Stimulated activated CD4-positive, alpha-beta T cell treated with anti-CD3 and anti-CD28 coated beads, Interleukin-12 subunit alpha, Interleukin-12 subunit beta, amount 100 ng/mL, for 24 hours (primary cell): ENCODE measurements around the gene PKHD1.
"Not testable (repeated sequence)": the region's sequence is repeated elsewhere in the genome, so short reads cannot be mapped to it uniquely, and the experiment has no call there.

ENCODE experiments used
- DNase-seq, 2 experiments: peaks; one replicate each; pipeline ENCODE4 v3.0.0-alpha.2; 2020; ENCODE audit warnings: low read depth in 2 of 2

Gene PKHD1

DNA sequence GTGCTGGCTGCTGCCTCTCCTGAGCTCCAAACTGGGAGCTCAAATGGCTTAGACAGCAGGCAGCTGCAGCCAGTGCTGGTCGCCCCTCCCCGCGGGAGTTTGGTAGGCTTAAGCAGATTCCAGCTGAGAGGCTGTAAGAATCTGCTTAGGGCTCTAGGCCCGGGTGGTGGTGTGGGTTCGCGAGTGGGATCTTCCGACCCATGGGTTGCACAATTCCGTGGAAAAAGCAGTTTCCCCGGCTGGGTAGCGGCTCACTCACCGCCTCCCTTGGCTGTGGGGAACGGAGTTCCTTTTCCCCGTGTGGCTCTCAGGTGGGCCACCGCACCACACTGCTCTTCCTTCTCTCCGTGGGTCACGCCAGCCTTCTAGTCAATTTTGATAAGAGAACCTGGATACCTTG, 232.5 kb downstream of the PKHD1 start:
- DNase-seq = no peak

DNA sequence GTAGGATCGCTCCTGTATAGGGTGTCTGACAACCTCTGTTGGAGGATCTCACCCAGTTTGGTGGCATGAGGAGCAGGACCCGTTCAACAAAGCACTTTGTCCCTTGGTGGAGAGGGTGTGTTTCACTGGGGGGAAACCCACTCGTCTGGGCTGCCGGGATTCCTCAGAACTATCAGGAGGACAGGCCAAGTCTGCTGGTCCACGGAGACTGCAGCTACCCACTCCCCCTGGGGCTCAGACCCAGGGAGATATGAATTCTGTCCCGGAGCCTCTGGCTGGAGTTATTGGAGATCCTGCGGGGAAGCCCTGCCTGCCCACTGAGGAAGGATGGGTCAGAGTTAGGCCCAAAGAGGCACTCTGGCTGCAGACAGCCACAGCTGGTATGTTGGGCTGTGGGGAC, 233.1 kb downstream of the PKHD1 start:
- DNase-seq = no peak

DNA sequence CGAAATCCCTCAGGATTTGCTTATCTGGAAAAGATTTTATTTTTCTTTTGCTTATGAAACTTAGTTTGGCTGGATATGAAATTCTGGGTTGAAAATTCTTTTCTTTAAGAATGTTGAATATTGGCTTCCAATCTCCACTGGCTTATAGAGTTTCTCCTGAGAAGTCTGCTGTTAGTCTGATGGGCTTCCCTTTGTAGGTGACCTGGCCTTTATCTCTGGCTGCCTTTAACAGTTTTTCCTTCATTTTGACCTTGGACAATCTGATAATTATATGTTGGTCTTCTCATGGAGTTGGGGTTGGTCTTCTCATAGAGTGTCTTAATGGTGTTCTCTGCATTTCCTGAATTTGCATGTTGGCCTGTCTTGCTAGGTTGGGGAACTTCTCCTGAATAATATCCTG, 234.3 kb downstream of the PKHD1 start:
- DNase-seq = not testable (repeated sequence)

DNA sequence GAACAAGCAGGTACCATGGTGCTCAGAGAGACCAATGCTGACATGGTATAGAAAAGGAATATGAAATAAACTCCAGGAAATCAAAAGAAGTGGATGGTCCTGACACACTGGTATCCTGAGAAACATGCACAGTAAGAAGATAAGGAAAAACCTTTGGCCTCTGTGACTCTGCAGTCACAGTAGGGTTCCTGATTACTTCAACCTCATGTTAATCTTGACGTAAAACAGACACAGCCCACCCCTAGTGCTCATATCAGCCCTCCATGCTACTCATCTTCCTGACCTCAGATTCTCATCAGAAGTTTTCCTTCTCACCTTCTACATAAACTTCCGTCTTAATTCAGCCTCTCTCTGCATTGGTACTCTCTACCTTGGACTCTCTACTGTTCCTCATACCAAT, 240.9 kb downstream of the PKHD1 start:
- DNase-seq = no peak

DNA sequence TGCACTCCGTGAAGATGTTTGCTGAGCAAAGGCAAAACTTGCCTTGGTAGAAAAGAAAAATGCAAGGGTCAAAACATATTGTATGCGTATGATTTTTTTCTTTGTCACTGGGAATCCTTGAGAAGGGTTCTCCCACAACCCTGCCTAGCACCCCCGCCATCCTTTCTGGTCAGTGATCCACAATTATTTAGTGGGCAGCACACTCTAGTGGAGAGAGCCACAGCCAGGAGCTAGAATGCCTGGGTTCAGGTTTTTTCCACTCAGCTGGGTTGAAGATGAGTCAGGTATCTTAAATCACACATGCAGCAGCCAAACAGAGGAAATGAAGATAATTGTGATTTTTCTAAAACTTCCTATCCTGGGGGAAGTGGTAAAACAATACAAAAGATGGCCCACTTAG, 243.1 kb downstream of the PKHD1 start:
- DNase-seq = no peak

DNA sequence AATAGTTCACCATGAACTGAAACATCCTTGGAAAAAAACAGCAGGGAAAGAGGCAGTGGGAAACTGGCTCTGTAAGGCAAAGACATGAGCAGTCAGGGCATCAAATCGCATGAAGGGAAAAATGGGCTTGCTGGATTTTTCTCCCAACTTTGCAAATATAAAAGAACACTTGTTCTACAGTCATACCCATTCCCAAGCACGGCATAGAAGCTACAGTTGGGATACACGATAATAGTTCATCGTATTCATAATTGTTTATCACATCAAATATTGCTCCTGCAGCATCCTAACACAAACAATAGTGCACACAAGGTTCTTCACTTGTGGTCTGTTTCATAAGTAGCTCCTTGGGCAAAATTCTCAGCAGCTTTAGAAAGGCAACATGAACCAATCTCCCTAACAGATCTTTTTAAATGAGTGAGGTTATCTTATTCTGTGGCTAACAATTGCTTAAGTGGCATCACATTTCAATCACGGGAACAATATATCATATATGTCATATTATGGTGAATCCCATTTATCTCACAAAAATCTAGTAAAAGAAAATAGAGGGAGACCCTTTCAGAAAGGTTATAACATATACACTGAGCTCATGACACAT, 243.9 kb downstream of the PKHD1 start:
- DNase-seq = no peak

DNA sequence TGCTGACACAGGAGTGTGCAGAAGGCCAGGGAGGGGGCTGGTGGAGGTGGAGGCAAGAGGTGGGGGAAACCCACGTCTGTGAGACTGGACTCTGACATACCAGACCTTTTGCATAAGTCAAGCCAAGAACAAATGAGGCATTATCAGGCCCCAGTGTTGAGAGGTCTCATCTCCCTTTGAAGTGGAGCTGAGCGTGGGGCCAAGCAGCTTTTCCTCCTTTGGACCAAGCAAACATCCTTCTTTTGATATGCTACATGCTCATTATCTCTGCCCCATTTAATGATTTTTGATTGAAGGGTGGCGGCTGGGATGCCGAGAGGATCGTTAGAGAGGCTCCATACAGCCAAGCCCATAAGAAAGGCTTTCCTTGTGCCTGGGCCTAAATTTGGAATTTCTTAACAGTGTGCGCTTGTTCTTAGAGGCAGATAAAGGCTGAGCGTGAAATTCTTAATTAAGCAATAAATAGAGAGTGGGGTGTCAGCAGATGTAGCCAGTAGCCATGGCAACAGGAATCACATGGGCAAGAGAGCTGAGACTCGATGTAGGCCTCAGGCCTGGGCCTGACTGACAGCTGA, 244.5 kb downstream of the PKHD1 start:
- DNase-seq = no peak

DNA sequence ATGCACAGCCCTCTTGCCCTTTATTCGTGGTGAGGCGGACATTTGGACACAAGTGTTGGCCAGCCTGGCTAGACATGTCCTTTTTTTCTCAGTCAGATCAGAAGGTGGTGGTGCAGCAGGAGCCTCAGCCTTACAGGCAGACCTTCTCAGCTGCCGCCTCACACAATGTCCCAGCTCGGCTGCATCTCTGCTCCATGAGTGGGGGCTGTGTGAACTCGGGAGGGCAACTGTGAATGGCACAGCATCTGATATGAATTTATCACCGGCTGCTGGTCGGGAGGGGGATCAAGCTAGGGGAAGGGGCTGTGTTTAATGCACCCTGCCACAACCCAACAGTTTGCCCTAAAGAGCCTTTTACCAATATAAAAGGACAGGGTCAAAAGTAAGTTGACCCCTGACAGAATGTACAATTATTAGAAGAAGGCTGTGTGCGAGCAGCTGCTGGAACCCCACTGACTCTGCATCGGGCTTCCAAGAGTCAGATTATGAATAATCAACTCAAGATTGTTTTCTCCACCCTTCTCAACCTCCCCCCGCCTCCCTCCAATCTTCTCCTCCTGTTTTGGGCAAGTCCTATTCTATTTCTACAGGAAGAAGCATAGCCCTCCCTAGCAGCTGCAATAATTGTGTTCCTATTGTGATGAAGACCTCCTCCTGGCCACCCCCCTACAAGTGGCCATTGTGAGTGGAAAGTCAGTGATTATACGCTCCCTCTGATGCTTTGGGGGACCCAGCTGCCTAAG, 245.2 kb downstream of the PKHD1 start:
- no peak for DNase-seq

DNA sequence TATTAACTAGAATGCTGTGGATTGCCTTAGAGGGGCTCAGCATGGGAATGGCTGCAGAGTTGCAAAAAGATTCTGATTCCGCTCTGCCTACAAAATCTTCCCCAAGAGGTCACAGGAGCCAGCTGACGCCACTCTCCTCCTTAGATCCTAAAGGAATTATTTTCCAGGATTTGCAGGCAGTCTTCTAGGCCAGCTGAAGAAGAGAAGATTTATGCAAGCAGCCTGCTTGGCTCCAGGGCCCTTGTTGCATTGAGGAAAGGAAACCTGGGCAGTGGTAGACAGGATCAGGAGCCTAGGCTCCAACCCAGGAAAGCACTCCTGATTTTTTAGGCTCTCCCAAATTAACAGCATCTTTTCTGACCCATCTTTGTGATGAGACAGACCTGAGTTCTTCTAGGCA, 245.8 kb downstream of the PKHD1 start:
- no peak for DNase-seq

DNA sequence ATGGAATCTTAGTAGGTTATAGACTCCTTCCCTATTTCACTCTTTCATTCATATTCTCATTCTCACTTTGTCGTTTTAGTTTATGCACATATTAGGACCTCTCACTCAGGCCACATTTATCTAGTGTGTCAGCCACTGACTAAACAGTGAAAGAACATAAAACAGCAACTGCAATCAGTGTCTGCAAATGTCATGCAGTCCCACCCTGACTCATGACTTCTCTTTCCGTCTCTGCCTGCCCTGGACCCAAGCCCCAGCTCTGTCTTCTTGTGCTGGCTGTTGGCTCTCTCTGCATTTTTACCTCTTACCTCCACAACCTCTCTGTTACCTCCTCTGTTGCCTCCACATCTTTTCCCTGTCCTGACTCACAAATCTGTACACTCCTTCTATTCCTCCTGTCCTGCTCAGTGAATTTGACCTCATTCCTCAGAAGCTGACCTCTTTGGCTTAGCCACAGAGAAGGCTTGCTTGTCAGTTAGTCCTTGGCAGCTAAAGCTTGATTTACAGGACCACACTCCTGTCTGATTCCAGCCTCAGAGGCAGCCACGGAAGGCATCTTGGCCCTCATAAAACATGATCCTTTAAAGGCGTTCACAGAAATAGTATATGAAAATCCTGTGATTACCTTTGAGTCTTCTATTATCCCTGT, 247.6 kb downstream of the PKHD1 start:
- no peak for DNase-seq

DNA sequence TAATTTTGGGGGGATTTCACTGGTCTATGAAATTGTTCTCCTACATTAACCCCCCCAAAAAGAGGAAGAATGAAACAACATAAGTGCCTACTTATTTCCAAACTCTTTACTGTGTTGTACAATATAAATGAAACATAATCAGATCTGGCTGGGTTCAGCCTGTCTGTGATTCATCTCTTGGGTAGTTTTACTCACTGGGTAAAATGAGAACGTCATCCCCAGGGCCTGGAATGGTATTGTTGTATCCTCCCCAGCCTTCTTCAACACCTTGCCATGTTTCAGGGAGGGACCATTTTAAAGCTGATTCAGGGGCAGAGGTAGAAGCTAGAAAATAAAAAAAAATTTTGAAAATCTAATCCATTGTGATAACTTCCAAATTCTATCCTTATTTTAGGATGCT, 256.7 kb downstream of the PKHD1 start:
- DNase-seq = no peak

DNA sequence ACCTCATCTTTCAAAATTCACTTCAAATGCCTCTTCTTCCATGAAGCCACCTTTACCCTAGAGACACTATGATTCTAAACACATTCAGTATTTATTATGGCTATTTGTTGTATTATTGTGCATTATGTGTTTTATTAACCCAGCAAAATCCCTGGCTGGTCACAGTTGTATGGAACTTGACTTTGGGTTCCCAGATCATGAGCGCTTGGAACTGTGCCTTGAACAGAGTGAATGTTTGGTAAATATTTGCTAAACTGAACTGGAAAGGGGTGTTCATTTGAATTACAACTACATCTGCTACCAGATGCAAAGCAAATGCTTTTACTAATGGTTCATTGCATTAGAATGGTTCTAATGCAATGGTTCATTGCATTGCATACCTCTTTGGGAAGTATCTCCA, 259.8 kb downstream of the PKHD1 start:
- no peak for DNase-seq

DNA sequence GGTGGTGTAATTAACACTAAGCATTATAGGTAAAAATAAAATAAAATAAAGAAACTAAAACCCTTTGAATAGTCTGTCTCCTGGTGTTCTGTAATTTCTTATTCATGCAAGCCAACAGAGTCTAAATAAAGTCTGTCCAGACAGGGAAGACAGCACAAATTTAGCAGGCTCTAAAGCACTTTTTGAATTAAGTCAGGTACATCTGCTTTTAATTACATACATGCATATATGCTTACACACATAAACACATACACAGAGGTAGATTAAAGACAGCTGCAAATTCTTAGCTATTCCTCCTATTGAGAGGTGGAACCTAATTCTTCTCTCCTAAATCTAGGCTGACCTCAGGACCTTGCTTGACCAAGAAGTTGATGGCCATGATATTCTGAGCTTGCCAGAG, 262.5 kb downstream of the PKHD1 start:
- no peak for DNase-seq

DNA sequence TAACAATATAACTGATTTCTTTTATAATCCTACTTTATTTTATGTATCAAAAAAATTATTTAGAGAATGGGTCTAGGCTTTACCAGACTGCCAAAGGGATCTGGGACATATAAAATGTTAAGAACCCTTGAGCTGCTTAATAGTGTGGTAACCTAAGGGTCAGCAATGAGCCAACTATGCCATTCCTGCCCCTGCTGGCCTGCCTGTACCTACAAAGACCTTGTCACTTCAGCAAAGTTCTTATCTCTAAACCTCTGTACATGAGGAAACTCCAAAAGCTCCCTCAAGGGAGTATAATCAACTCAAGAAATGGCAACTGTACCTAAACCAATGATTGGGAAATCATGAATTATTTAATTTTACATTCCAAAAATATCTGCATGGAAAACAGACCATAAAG, 266.9 kb downstream of the PKHD1 start:
- DNase-seq = no peak

DNA sequence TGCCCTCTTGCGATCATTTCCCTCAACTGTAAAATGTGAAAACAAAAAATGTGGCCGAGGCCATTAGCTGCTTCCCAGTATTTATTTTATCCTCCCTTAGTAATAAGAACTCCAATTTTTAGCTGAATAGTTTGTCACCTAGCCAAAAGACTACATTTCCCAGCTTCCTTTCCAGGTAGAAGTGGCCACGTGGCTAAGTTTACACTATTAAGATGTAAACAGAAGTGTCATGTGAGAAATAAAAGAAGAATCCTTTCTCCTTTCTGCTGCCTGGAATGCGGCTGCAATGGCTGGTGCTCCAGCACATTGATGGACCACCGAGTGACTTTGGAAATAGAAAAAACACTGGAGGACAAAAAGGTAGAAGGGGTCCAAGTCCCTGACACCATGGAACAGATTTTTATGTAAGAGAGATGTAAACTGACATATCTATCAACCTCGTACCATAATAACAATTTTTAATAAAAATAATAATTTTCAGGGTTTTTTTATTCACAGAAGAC, 268.8 kb downstream of the PKHD1 start:
- DNase-seq = no peak

DNA sequence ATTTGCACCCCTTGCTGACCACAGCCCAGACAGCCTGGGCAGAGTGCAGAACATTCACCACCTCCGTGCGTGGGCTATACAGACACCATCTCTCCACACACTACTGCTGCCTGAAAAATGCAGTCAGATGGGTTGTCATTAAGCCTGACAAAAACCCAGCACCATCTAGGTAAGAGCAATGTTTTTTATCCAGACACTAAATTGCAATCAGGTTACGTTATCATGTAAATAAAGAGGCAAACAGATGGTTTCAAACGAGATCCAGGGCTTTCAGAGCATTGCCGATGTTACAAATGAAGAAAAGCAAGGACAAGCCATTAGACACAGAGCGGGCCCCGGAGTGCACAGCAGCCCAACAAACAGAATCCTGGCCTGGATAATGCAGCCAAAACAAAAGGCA, 269.6 kb downstream of the PKHD1 start:
- no peak for DNase-seq

DNA sequence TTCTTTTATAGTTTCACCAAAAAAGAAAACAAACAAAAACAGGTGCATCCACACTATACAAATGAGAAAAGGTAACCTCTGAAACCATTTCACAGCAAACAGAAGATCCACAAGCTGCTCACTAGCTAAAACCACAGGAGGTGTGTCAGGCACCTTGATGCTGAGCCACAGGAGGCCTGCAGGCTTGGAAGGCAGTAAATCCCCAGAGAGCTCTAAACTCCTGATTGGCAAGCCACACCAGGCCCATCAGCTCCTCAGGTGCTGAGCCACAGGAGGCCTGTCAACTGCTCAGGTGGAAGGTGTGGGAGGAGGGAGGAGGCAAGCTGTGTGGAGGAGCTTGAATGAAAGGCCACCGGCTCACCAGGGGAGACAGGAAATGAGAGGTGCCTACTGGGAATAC, 273.0 kb downstream of the PKHD1 start:
- no peak for DNase-seq

DNA sequence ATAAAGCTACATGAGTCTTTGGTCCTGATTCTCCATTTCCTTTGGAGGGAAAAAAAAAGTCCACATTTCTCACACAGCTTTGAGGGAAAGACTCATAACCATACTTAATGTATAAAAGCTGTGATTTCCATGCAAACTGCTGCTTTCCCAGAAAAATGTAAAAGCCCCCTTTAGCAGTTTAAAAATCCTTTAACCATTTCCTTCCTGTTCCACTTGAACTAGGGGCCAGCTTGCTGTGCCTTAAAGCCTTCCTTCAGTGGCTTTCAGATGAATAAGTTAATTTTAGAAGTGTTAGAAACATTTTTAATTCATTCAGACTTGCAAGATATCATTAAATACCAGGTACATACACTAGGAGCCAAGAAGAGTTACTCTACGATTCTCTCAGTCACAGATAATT, 273.5 kb downstream of the PKHD1 start:
- no peak for DNase-seq

DNA sequence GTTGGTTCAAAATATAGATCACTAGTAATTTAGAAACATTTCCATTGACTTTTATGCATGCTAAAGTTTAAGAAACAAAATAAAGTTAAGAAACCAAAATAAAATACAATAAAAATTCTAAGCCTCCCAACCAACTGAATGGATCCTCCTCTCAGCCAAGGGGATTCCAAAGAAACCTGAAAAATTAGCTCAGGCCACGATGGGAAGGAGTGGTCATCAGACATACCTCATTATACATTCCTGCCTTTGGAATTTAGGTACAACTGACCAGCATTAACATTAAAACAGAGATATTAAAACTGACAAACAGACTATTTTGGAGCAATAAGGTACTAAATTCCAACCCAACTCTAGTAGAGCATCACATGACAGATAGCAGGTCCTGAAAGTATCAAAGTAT, 275.2 kb downstream of the PKHD1 start:
- DNase-seq = no peak

DNA sequence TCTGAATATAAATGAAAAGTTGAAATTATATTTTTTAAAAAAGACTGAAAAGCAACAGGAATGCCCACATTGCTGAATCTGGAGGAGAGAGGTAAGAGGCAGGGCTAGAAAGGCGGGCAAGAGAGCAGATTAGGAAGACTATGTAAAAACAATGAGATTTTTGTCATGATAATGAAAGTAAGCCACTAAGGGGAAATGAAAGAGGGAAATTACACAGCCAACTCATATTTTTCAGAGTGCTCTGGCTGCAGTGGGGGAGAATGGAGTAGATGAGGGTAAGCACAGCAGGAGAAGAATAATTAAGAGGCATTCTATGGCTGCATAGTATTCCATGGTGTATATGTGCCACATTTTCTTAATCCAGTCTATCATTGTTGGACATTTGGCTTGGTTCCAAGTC, 281.9 kb downstream of the PKHD1 start:
- DNase-seq = no peak

DNA sequence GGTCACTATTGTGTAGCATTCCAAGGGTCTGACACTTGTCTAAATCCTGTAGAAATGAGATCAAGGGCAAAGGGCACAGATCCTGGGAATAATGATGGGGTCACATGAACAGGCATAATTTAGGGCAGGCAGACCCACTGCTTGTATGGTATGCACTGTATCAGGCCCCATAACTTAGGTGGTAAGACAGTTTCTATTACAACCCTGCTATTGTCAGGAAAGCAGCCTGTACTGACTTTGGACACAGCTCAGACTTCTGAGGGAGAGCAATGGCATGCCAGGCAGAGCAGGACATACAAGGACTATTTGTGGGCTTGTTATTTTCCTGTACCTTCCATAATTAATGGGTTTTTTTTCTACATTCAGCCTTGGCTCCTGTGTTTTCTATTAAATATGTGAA, 286.8 kb downstream of the PKHD1 start:
- DNase-seq = no peak

DNA sequence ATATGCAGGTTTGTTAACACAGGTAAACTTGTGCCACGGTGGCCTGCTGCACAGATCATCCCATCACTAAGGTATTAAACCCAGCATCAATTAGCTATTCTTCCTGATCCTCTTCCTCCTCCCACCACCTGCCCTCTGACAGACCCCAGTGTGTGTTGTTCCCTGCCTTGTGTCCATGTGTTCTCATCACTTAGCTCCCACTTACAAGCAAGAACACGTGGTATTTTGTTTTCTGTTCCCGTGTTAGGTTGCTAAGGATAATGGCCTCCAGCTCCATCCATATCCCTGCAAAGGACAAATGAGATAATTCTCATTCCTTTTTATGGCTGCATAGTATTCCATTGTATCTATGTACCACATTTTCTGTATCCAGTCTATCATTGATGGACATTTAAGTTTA, 294.0 kb downstream of the PKHD1 start:
- no peak for DNase-seq
